Measurements from ENCODE around the gene IL1A. TPM values are rescaled to one million over a fixed set of nuclear protein-coding genes. Genes with fewer than 3 reads are reported as not detected.

Gene IL1A
- total and polyA plus RNA-seq, 9 of the 15 experiments (the other 6 are each of a cell fraction or from before 2014, with no cell fraction given) = 0.03 to 0.27 (median 0.14) TPM; not detected in 2

GRCh38 chr2:112831513-112831845 lies 47.2 kb upstream of the IL1A start:
- H3K36me3 ChIP-seq (ENCODE audit: control insufficient read depth, insufficient read depth, low read length) = no peaks in the 10 kb centered on the region
- CTCF ChIA-PET (ENCODE audit: low intra/inter-chr PET ratio) = no interaction called here
- TF ChIP-seq ZNF24 (IDR thresholded peaks at IDR 0.05) = no peak
- TF ChIP-seq CHD7 (IDR thresholded peaks at IDR 0.05; ENCODE audit: low read depth, low read length) = no peak
- peak; percentile 58 for TF ChIP-seq NFIC (IDR thresholded peaks at IDR 0.05)
- no peak for TF ChIP-seq LARP7 (IDR thresholded peaks at IDR 0.05)
- no peaks in the 10 kb centered on the region for H4K20me1 ChIP-seq (replicated peaks; ENCODE audit: control insufficient read depth, insufficient read depth, low read length)
- no peak overlapping the region for H3K9ac ChIP-seq (ENCODE audit: insufficient read depth in 1 of 2, low read depth in 2 of 2, low read length in 2 of 2)
- no peaks in the 10 kb centered on the region for H3K9me1 ChIP-seq (ENCODE audit: control insufficient read depth, insufficient read depth, low read length)
- peaks cover 0 to 9% of the 10 kb centered on the region in 2 experiments; a peak in 2 of 5 replicates for H3K4me1 ChIP-seq (replicated peaks in 1 of 2; ENCODE audit: control insufficient read depth in 2 of 2, insufficient read depth in 2 of 2, low read length in 2 of 2)
- no peak for ATAC-seq
- no peak overlapping the region for H2AFZ ChIP-seq (ENCODE audit: low read depth, low read length)
- intact Hi-C loops (cut with micrococcal nuclease) (loop anchor here (5.0 kb wide), 1 partner anchor 79 kb away; no protein-coding TSS in a partner anchor), in situ Hi-C loops (cut with MboI) (no loop called here)
- POLR2A ChIA-PET = interaction anchor here (0.9 kb wide), 1 partner anchor 19 kb away, joined by 4 read pairs; no protein-coding TSS in a partner anchor
- DNase-seq (ENCODE audit: extremely low read depth in 1 of 4, low spot score in 3 of 4) = no peak
- no peak for FAIRE-seq
- 68% methylated on average over 2 of the region's 2 CpGs for WGBS (ENCODE audit: insufficient coverage, low coverage, missing lambda C conversion rate)
- H3K4me2 ChIP-seq (ENCODE audit: insufficient read depth, low read length) = no peak overlapping the region
- no TSS peak for BruUV-seq (replicated peaks)
- no peaks in the 10 kb centered on the region for H3K79me2 ChIP-seq (ENCODE audit: control insufficient read depth, insufficient read depth, low read length)
- no peak overlapping the region for H3K27ac ChIP-seq (ENCODE audit: extremely low read depth, low read depth, low read length)
- peaks cover 3 to 5% of the 10 kb centered on the region in 2 experiments; a peak in 1 of 5 replicates for H3K27me3 ChIP-seq (ENCODE audit: control insufficient read depth in 2 of 2, insufficient read depth in 2 of 2, low read length in 2 of 2)
- H3K4me3 ChIP-seq = no peak overlapping the region
- H3K9me3 ChIP-seq (replicated peaks; ENCODE audit: control insufficient read depth, insufficient read depth, low read depth, low read length) = no peaks in the 10 kb centered on the region

Measured in K562 (cell line).